GM23338 (cell line): ENCODE results near the gene INPP1. TPM values are rescaled to one million over a fixed set of nuclear protein-coding genes. Genes with fewer than 3 reads are reported as not detected.

ENCODE experiments used
- ATAC-seq: fragments of 200-7000 bp; cut with Tn5 transposase; 3 replicates; pipeline ENCODE4 v1.9.1; 2020
- DNase-seq: peaks from one replicate; pipeline ENCODE4 v3.0.0-alpha.2; 2015; ENCODE audit warnings: low spot score
- H2AFZ ChIP-seq: fragments of 200-600 bp; sonication (generic); 2 replicates; pipeline ENCODE4 v1.8.0; 2016; ENCODE audit warnings: antibody characterized with exemption, mild to moderate bottlenecking, moderate library complexity
- H3F3A ChIP-seq: fragments of 200-600 bp; sonication (generic); replicated peaks from 2 replicates; pipeline ENCODE4 v1.8.0; 2017; ENCODE audit warnings: antibody characterized with exemption, mixed run types, low read depth
- H3K27ac ChIP-seq: fragments of 200-600 bp; sonication (generic); 2 replicates; pipeline ENCODE4 v1.6.1; 2016; ENCODE audit warnings: low read depth
- H3K27me3 ChIP-seq: fragments of 200-600 bp; sonication (generic); 2 replicates; pipeline ENCODE4 v1.8.0; 2016; ENCODE audit warnings: mild to moderate bottlenecking, mixed run types, moderate library complexity; ENCODE audit not compliant: insufficient read depth
- H3K36me3 ChIP-seq: fragments of 200-600 bp; sonication (generic); 2 replicates; pipeline ENCODE4 v1.8.0; 2016; ENCODE audit warnings: mild to moderate bottlenecking; ENCODE audit not compliant: insufficient read depth
- H3K4me1 ChIP-seq: fragments of 200-600 bp; sonication (generic); 2 replicates; pipeline ENCODE4 v1.8.0; 2016; ENCODE audit warnings: mild to moderate bottlenecking, moderate library complexity; ENCODE audit not compliant: insufficient read depth
- H3K4me2 ChIP-seq: fragments of 200-600 bp; sonication (generic); 2 replicates; pipeline ENCODE4 v1.7.1; 2017; ENCODE audit warnings: mixed run types
- H3K4me3 ChIP-seq: fragments of 200-600 bp; sonication (generic); 2 replicates; pipeline ENCODE4 v1.6.1; 2016; ENCODE audit warnings: mixed run types
- H3K79me2 ChIP-seq: fragments of 200-600 bp; sonication (generic); replicated peaks from 2 replicates; pipeline ENCODE4 v1.8.0; 2017; ENCODE audit warnings: mild to moderate bottlenecking; ENCODE audit not compliant: insufficient read depth
- H3K9me2 ChIP-seq: fragments of 200-600 bp; sonication (generic); 2 replicates; pipeline ENCODE4 v1.8.0; 2017; ENCODE audit not compliant: insufficient read depth
- H4K20me1 ChIP-seq: fragments of 200-600 bp; sonication (generic); replicated peaks from 2 replicates; pipeline ENCODE4 v1.8.0; 2017; ENCODE audit warnings: mild to moderate bottlenecking; ENCODE audit not compliant: insufficient read depth
- H3K27ac Mint-ChIP-seq: 2 replicates; pipeline ENCODE4 v1.8.0; 2020; ENCODE audit warnings: inconsistent platforms, mild to moderate bottlenecking, moderate library complexity, mixed read lengths
- H3K27me3 Mint-ChIP-seq: 3 replicates; pipeline ENCODE4 v1.8.0; 2022; ENCODE audit warnings: low read depth, mild to moderate bottlenecking, moderate library complexity, mixed read lengths, inconsistent platforms; ENCODE audit not compliant: insufficient read depth, poor library complexity
- H3K36me3 Mint-ChIP-seq: 3 replicates; pipeline ENCODE4 v1.8.0; 2021; ENCODE audit warnings: low read depth, mild to moderate bottlenecking, inconsistent platforms, moderate library complexity, mixed read lengths
- H3K4me1 Mint-ChIP-seq: 3 replicates; pipeline ENCODE4 v1.8.0; 2020; ENCODE audit warnings: mild to moderate bottlenecking, inconsistent platforms, mixed read lengths
- H3K4me3 Mint-ChIP-seq: 3 replicates; pipeline ENCODE4 v1.8.0; 2021; ENCODE audit warnings: moderate library complexity, mild to moderate bottlenecking, inconsistent platforms, mixed read lengths
- H3K9me3 Mint-ChIP-seq: 3 replicates; pipeline ENCODE4 v1.8.0; 2020; ENCODE audit warnings: moderate library complexity, mild to moderate bottlenecking, inconsistent platforms, mixed read lengths
- CREB1 ChIP-seq: fragments of 250-450 bp; sonication (Bioruptor Pico); IDR thresholded peaks from 2 replicates; pipeline ENCODE4 v1.5.0; 2020; ENCODE audit warnings: low read depth, mild to moderate bottlenecking, moderate library complexity
- EZH2 ChIP-seq: fragments of 200-600 bp; sonication (generic); IDR thresholded peaks from one replicate; pipeline ENCODE4 v1.8.0; 2017; ENCODE audit warnings: antibody characterized with exemption, mild to moderate bottlenecking, low read depth; ENCODE audit not compliant: unreplicated experiment
- EZH2phosphoT487 ChIP-seq: fragments of 200-600 bp; sonication (generic); IDR thresholded peaks from one replicate; pipeline ENCODE4 v1.8.1; 2018; ENCODE audit warnings: antibody characterized with exemption; ENCODE audit not compliant: unreplicated experiment
- JUNB ChIP-seq: IDR thresholded peaks from one replicate; pipeline ENCODE4 v1.6.1; 2016; ENCODE audit warnings: antibody characterized with exemption; ENCODE audit not compliant: unreplicated experiment
- NANOG ChIP-seq: IDR thresholded peaks from 2 replicates; pipeline ENCODE4 v1.6.1; 2016; ENCODE audit warnings: antibody characterized with exemption, borderline replicate concordance
- POLR2AphosphoS5 ChIP-seq: IDR thresholded peaks from 2 replicates; pipeline ENCODE4 v1.6.1; 2016; ENCODE audit warnings: antibody characterized with exemption, low read depth
- STAT1 ChIP-seq: IDR thresholded peaks from one replicate; pipeline ENCODE4 v1.6.1; 2016; ENCODE audit warnings: antibody characterized with exemption; ENCODE audit not compliant: unreplicated experiment
- ZNF114 ChIP-seq: fragments of 250-450 bp; sonication (Bioruptor Pico); IDR thresholded peaks from 2 replicates; pipeline ENCODE4 v1.5.0; 2020; ENCODE audit warnings: mild to moderate bottlenecking, moderate library complexity
- ZNF331 ChIP-seq: fragments of 250-450 bp; sonication (Bioruptor Pico); IDR thresholded peaks from 2 replicates; pipeline ENCODE4 v1.5.0; 2020; ENCODE audit warnings: low read depth, mild to moderate bottlenecking, moderate library complexity
- polyA plus RNA-seq: library from polyadenylated mRNA; unstranded; fragments of >200 nt; fragmentation: Nextera tagmentation; extraction: Ambion mirVana; gene quantifications from 2 replicates; pipeline ENCODE4 v1.2.1, GENCODE V29; 2016
- total RNA-seq: library from RNA; depleted of rRNA; stranded (reverse); fragments of >200 nt; shearing (Covaris generic); gene quantifications from 2 replicates; pipeline ENCODE4 v1.2.3, GENCODE V29; 2014
- TF ChIP-seq, protein P1 (sequence below): fragments of 250-450 bp; sonication (Bioruptor Pico); IDR thresholded peaks from 2 replicates; pipeline ENCODE4 v1.5.0; 2020; ENCODE audit warnings: mild to moderate bottlenecking, moderate library complexity
- TF ChIP-seq, protein P2 (sequence below), 2 experiments: fragments of 200-600 bp in 1 of 2; sonication (generic) in 1 of 2; conservative IDR thresholded peaks; 2 replicates each; pipeline versions ENCODE4 v1.5.1 to v1.6.1; 2016 to 2017; ENCODE audit warnings: antibody characterized with exemption in 2 of 2, low read depth in 2 of 2, mild to moderate bottlenecking in 2 of 2, moderate library complexity in 1 of 2
- TF ChIP-seq, protein P3 (sequence below): IDR thresholded peaks from 2 replicates; pipeline ENCODE4 v1.6.1; 2016; ENCODE audit warnings: antibody characterized with exemption
- TF ChIP-seq, protein P4 (sequence below): IDR thresholded peaks from one replicate; pipeline ENCODE4 v1.6.1; 2018; ENCODE audit warnings: antibody characterized with exemption; ENCODE audit not compliant: unreplicated experiment

Gene INPP1
- total and polyA plus RNA-seq, 2 experiments from 2014 or later = 2.6 to 6.5 TPM

DNA sequence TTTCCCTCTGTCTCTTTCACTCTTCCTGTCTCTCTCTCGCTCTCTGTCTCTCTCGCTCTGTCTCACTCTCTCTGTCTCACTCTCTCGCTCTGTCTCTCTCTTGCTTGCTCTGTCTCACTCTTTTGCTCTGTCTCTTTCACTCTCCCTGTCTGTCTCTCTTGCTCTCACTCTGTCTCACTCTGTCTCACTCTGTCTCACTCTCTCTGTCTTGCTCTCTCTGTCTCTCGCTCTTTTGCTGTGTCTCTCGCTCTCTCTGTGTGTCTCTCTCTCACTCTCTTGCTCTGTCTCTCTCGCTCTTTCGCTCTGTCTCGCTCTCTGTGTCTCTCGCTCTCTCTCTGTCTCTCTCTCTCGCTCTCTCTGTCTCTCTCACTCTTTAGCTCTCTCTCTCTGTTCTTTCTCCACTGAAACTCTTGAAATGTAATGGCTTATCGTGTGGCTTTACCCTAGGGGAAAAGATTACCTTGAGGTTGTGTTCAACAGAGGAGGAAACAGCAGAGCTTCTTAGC is 22.9 kb downstream of the INPP1 start:
- no peak for DNase-seq
- Histone ChIP-seq H3K9me2 (no peaks in the 10 kb centered on the region), H3K79me2 (no peaks in the 10 kb centered on the region), H3K4me2 (no peak overlapping the region), H3K4me1 (no peaks in the 10 kb centered on the region), H4K20me1 (no peaks in the 10 kb centered on the region), H2AFZ (no peak overlapping the region), H3K36me3 (no peaks in the 10 kb centered on the region), H3K27me3 (no peaks in the 10 kb centered on the region), H3F3A (no peaks in the 10 kb centered on the region), H3K4me3 (no peak overlapping the region), H3K27ac (no peak overlapping the region)
- Mint-ChIP-seq H3K4me3 (no peak overlapping the region), H3K4me1 (no peaks in the 10 kb centered on the region), H3K27me3 (no peaks in the 10 kb centered on the region), H3K36me3 (no peaks in the 10 kb centered on the region), H3K27ac (no peak overlapping the region), H3K9me3 (no peaks in the 10 kb centered on the region)
- TF ChIP-seq ZNF331 = no peak
- TF ChIP-seq, protein P1, sequence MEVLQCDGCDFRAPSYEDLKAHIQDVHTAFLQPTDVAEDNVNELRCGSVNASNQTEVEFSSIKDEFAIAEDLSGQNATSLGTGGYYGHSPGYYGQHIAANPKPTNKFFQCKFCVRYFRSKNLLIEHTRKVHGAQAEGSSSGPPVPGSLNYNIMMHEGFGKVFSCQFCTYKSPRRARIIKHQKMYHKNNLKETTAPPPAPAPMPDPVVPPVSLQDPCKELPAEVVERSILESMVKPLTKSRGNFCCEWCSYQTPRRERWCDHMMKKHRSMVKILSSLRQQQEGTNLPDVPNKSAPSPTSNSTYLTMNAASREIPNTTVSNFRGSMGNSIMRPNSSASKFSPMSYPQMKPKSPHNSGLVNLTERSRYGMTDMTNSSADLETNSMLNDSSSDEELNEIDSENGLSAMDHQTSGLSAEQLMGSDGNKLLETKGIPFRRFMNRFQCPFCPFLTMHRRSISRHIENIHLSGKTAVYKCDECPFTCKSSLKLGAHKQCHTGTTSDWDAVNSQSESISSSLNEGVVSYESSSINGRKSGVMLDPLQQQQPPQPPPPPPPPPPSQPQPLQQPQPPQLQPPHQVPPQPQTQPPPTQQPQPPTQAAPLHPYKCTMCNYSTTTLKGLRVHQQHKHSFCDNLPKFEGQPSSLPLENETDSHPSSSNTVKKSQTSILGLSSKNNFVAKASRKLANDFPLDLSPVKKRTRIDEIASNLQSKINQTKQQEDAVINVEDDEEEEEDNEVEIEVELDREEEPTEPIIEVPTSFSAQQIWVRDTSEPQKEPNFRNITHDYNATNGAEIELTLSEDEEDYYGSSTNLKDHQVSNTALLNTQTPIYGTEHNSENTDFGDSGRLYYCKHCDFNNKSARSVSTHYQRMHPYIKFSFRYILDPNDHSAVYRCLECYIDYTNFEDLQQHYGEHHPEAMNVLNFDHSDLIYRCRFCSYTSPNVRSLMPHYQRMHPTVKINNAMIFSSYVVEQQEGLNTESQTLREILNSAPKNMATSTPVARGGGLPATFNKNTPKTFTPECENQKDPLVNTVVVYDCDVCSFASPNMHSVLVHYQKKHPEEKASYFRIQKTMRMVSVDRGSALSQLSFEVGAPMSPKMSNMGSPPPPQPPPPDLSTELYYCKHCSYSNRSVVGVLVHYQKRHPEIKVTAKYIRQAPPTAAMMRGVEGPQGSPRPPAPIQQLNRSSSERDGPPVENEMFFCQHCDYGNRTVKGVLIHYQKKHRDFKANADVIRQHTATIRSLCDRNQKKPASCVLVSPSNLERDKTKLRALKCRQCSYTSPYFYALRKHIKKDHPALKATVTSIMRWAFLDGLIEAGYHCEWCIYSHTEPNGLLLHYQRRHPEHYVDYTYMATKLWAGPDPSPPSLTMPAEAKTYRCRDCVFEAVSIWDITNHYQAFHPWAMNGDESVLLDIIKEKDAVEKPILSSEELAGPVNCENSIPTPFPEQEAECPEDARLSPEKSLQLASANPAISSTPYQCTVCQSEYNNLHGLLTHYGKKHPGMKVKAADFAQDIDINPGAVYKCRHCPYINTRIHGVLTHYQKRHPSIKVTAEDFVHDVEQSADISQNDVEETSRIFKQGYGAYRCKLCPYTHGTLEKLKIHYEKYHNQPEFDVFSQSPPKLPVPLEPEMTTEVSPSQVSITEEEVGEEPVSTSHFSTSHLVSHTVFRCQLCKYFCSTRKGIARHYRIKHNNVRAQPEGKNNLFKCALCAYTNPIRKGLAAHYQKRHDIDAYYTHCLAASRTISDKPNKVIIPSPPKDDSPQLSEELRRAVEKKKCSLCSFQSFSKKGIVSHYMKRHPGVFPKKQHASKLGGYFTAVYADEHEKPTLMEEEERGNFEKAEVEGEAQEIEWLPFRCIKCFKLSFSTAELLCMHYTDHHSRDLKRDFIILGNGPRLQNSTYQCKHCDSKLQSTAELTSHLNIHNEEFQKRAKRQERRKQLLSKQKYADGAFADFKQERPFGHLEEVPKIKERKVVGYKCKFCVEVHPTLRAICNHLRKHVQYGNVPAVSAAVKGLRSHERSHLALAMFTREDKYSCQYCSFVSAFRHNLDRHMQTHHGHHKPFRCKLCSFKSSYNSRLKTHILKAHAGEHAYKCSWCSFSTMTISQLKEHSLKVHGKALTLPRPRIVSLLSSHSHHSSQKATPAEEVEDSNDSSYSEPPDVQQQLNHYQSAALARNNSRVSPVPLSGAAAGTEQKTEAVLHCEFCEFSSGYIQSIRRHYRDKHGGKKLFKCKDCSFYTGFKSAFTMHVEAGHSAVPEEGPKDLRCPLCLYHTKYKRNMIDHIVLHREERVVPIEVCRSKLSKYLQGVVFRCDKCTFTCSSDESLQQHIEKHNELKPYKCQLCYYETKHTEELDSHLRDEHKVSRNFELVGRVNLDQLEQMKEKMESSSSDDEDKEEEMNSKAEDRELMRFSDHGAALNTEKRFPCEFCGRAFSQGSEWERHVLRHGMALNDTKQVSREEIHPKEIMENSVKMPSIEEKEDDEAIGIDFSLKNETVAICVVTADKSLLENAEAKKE (CRISPR knock-in tag) = no peak
- no peak for TF ChIP-seq NANOG
- TF ChIP-seq JUNB = no peak
- TF ChIP-seq EZH2phosphoT487 = no peak
- TF ChIP-seq CREB1 (CRISPR knock-in tag) = no peak
- no peak for TF ChIP-seq STAT1
- no peak for TF ChIP-seq ZNF114 (CRISPR knock-in tag)
- TF ChIP-seq, protein P2, sequence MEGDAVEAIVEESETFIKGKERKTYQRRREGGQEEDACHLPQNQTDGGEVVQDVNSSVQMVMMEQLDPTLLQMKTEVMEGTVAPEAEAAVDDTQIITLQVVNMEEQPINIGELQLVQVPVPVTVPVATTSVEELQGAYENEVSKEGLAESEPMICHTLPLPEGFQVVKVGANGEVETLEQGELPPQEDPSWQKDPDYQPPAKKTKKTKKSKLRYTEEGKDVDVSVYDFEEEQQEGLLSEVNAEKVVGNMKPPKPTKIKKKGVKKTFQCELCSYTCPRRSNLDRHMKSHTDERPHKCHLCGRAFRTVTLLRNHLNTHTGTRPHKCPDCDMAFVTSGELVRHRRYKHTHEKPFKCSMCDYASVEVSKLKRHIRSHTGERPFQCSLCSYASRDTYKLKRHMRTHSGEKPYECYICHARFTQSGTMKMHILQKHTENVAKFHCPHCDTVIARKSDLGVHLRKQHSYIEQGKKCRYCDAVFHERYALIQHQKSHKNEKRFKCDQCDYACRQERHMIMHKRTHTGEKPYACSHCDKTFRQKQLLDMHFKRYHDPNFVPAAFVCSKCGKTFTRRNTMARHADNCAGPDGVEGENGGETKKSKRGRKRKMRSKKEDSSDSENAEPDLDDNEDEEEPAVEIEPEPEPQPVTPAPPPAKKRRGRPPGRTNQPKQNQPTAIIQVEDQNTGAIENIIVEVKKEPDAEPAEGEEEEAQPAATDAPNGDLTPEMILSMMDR (conservative IDR thresholded peaks at IDR 0.05; ENCODE audit: low read depth in 2 of 2) = no peak
- TF ChIP-seq, protein P3, sequence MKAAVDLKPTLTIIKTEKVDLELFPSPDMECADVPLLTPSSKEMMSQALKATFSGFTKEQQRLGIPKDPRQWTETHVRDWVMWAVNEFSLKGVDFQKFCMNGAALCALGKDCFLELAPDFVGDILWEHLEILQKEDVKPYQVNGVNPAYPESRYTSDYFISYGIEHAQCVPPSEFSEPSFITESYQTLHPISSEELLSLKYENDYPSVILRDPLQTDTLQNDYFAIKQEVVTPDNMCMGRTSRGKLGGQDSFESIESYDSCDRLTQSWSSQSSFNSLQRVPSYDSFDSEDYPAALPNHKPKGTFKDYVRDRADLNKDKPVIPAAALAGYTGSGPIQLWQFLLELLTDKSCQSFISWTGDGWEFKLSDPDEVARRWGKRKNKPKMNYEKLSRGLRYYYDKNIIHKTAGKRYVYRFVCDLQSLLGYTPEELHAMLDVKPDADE = no peak
- no peak for TF ChIP-seq EZH2
- TF ChIP-seq, protein P4, sequence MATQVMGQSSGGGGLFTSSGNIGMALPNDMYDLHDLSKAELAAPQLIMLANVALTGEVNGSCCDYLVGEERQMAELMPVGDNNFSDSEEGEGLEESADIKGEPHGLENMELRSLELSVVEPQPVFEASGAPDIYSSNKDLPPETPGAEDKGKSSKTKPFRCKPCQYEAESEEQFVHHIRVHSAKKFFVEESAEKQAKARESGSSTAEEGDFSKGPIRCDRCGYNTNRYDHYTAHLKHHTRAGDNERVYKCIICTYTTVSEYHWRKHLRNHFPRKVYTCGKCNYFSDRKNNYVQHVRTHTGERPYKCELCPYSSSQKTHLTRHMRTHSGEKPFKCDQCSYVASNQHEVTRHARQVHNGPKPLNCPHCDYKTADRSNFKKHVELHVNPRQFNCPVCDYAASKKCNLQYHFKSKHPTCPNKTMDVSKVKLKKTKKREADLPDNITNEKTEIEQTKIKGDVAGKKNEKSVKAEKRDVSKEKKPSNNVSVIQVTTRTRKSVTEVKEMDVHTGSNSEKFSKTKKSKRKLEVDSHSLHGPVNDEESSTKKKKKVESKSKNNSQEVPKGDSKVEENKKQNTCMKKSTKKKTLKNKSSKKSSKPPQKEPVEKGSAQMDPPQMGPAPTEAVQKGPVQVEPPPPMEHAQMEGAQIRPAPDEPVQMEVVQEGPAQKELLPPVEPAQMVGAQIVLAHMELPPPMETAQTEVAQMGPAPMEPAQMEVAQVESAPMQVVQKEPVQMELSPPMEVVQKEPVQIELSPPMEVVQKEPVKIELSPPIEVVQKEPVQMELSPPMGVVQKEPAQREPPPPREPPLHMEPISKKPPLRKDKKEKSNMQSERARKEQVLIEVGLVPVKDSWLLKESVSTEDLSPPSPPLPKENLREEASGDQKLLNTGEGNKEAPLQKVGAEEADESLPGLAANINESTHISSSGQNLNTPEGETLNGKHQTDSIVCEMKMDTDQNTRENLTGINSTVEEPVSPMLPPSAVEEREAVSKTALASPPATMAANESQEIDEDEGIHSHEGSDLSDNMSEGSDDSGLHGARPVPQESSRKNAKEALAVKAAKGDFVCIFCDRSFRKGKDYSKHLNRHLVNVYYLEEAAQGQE = no peak
- no peak for TF ChIP-seq POLR2AphosphoS5
- no peak for ATAC-seq
